K562 (cell line): ENCODE data around the gene RALGAPA2.

Source experiments
- SIX5 ChIP-seq, 2 experiments: IDR thresholded peaks; 2 replicates each; pipeline ENCODE4 v1.6.1; 2011; ENCODE audit warnings: low read length in 2 of 2, borderline replicate concordance in 1 of 2, low read depth in 1 of 2, mild to moderate bottlenecking in 1 of 2, moderate library complexity in 1 of 2; ENCODE audit not compliant: insufficient read depth in 1 of 2
- TRIM24 ChIP-seq, 2 experiments: fragments of 450-650 bp; IDR thresholded peaks; 2 replicates each; pipeline ENCODE4 v1.6.1; 2016

GRCh38 chr20:20436689-20437088, 275.8 kb downstream of the RALGAPA2 start:
- TF ChIP-seq SIX5 (IDR thresholded peaks at IDR 0.05; ENCODE audit: borderline replicate concordance in 1 of 2, insufficient read depth in 1 of 2, low read depth in 1 of 2, low read length in 2 of 2) (no peak), TRIM24 (IDR thresholded peaks at IDR 0.05) (no peak)
